Measurements from ENCODE around the gene OPALIN.

OPALIN gene

DNA sequence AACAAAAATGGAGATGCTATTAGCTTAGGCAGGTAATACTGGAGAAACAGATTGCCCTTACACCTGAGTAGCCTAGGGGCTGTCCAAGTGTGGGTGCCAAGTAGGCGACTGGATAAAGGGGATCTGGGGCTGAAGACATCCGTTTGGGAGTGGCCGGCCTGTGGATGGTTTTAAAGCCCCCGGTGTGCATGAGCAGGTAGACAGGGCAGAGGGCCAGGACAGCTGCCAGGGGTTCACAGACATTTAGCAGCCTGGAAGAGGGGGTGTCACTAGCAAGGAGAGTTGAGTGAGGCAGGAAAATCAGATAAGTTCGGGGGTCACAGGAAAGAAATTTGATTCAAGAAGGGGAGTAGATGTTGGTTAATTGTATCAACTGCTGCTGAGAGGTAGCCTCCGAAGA is 1.5 kb upstream of the OPALIN start:
- Histone ChIP-seq H3K4me3 (ENCODE audit: low read length, poor library complexity, severe bottlenecking) (no peak overlapping the region), H3K27me3 (ENCODE audit: insufficient read depth, low read length, poor library complexity, severe bottlenecking) (no peaks in the 10 kb centered on the region), H3K9me2 (replicated peaks; ENCODE audit: low read depth, low read length) (no peaks in the 10 kb centered on the region), H3K4me2 (ENCODE audit: low read depth, low read length, poor library complexity, severe bottlenecking) (no peak overlapping the region), H3K4me1 (ENCODE audit: insufficient read depth, low read length, poor library complexity, severe bottlenecking) (no peaks in the 10 kb centered on the region), H3F3A (ENCODE audit: low read depth) (no peaks in the 10 kb centered on the region), H2AFZ (ENCODE audit: low read length) (no peak overlapping the region), H3K9ac (ENCODE audit: low read depth, low read length, poor library complexity, severe bottlenecking) (no peak overlapping the region), H3K9me3 (ENCODE audit: insufficient read depth, low read depth, low read length) (no peaks in the 10 kb centered on the region), H4K20me1 (ENCODE audit: insufficient read depth, low read length, poor library complexity, severe bottlenecking) (no peaks in the 10 kb centered on the region), H3K36me3 (ENCODE audit: insufficient read depth, low read length) (no peaks in the 10 kb centered on the region), H3K79me2 (ENCODE audit: insufficient read depth, low read length) (no peaks in the 10 kb centered on the region)
- TF ChIP-seq EZH2phosphoT487 (IDR thresholded peaks at IDR 0.05; ENCODE audit: borderline replicate concordance), result no peak
- TF ChIP-seq, protein P1, sequence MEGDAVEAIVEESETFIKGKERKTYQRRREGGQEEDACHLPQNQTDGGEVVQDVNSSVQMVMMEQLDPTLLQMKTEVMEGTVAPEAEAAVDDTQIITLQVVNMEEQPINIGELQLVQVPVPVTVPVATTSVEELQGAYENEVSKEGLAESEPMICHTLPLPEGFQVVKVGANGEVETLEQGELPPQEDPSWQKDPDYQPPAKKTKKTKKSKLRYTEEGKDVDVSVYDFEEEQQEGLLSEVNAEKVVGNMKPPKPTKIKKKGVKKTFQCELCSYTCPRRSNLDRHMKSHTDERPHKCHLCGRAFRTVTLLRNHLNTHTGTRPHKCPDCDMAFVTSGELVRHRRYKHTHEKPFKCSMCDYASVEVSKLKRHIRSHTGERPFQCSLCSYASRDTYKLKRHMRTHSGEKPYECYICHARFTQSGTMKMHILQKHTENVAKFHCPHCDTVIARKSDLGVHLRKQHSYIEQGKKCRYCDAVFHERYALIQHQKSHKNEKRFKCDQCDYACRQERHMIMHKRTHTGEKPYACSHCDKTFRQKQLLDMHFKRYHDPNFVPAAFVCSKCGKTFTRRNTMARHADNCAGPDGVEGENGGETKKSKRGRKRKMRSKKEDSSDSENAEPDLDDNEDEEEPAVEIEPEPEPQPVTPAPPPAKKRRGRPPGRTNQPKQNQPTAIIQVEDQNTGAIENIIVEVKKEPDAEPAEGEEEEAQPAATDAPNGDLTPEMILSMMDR (conservative IDR thresholded peaks at IDR 0.05; ENCODE audit: low read length), result no peak

DNA sequence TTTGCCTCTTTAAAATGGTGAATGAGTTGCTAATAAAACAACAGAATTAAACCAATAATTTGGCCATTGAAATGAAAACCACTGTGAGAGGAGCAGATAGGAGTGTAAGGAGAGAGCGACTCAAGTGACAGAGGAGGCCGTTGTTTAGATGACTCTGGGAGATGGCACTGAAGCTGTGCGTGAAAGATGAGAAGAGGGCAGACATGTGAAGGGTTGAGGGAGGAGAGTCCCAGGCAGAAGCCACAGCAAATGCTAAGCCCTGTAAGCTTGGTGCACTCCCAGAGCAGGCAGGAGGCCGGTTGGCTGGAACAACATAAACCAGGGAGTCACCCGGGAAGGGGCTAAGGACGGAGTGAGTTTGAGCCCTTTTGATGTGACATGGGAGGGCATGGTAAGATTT is 814 bp upstream of the OPALIN start:
- no peak overlapping the region for H3K4me3 ChIP-seq (ENCODE audit: low read length, poor library complexity, severe bottlenecking)
- no peaks in the 10 kb centered on the region for H4K20me1 ChIP-seq (ENCODE audit: insufficient read depth, low read length, poor library complexity, severe bottlenecking)
- no peaks in the 10 kb centered on the region for H3K9me2 ChIP-seq (replicated peaks; ENCODE audit: low read depth, low read length)
- H3K9me3 ChIP-seq (ENCODE audit: insufficient read depth, low read depth, low read length), result no peaks in the 10 kb centered on the region
- H3K4me2 ChIP-seq (ENCODE audit: low read depth, low read length, poor library complexity, severe bottlenecking), result no peak overlapping the region
- H3F3A ChIP-seq (ENCODE audit: low read depth), result no peaks in the 10 kb centered on the region
- H3K79me2 ChIP-seq (ENCODE audit: insufficient read depth, low read length), result no peaks in the 10 kb centered on the region
- H3K9ac ChIP-seq (ENCODE audit: low read depth, low read length, poor library complexity, severe bottlenecking), result no peak overlapping the region
- H3K27me3 ChIP-seq (ENCODE audit: insufficient read depth, low read length, poor library complexity, severe bottlenecking), result no peaks in the 10 kb centered on the region
- no peaks in the 10 kb centered on the region for H3K36me3 ChIP-seq (ENCODE audit: insufficient read depth, low read length)
- H3K4me1 ChIP-seq (ENCODE audit: insufficient read depth, low read length, poor library complexity, severe bottlenecking), result no peaks in the 10 kb centered on the region
- no peak overlapping the region for H2AFZ ChIP-seq (ENCODE audit: low read length)
- TF ChIP-seq EZH2phosphoT487 (IDR thresholded peaks at IDR 0.05; ENCODE audit: borderline replicate concordance), result no peak
- TF ChIP-seq, protein P1 (conservative IDR thresholded peaks at IDR 0.05; ENCODE audit: low read length), result no peak

DNA sequence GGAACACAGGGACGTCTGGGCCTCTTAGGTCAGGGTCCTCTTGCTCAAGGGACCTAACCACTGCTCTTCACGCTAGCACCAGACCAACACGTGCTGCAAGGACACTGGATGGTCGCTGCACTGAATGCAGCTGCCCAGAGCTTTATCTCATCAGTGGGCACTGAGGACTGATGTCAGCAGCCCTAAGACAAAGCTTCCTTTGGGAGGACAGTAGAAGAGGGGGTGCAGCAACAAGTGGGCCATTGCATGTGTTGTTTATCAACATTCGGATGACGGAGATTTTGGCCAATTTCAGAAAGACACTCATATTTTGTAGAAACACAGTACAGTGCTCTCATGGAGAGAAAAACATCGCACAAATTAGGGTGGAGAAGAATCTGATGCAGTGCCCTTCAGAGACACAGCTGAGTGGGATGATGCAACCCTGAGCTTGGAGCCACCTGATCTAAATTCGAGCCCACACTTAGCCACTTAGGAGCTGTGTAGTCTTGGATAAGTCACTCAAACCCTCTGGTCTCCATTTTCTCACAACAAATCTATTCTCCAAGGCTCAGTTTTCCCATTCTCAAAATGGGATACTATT is 1.7 kb downstream of the OPALIN start:
- no peak for TF ChIP-seq EZH2phosphoT487 (IDR thresholded peaks at IDR 0.05; ENCODE audit: borderline replicate concordance)
- TF ChIP-seq, protein P1 (conservative IDR thresholded peaks at IDR 0.05; ENCODE audit: low read length), result no peak
- no peaks in the 10 kb centered on the region for H3K9me3 ChIP-seq (ENCODE audit: insufficient read depth, low read depth, low read length)
- H3K27me3 ChIP-seq (ENCODE audit: insufficient read depth, low read length, poor library complexity, severe bottlenecking), result no peaks in the 10 kb centered on the region
- no peaks in the 10 kb centered on the region for H3K4me1 ChIP-seq (ENCODE audit: insufficient read depth, low read length, poor library complexity, severe bottlenecking)
- no peaks in the 10 kb centered on the region for H3K36me3 ChIP-seq (ENCODE audit: insufficient read depth, low read length)
- no peak overlapping the region for H3K4me3 ChIP-seq (ENCODE audit: low read length, poor library complexity, severe bottlenecking)
- no peak overlapping the region for H2AFZ ChIP-seq (ENCODE audit: low read length)
- no peaks in the 10 kb centered on the region for H3K9me2 ChIP-seq (replicated peaks; ENCODE audit: low read depth, low read length)
- H4K20me1 ChIP-seq (ENCODE audit: insufficient read depth, low read length, poor library complexity, severe bottlenecking), result no peaks in the 10 kb centered on the region
- H3K9ac ChIP-seq (ENCODE audit: low read depth, low read length, poor library complexity, severe bottlenecking), result no peak overlapping the region
- no peaks in the 10 kb centered on the region for H3F3A ChIP-seq (ENCODE audit: low read depth)
- no peak overlapping the region for H3K4me2 ChIP-seq (ENCODE audit: low read depth, low read length, poor library complexity, severe bottlenecking)
- H3K79me2 ChIP-seq (ENCODE audit: insufficient read depth, low read length), result no peaks in the 10 kb centered on the region
